ENCODE results near the gene ADAMTSL2. TPM values are rescaled to one million over a fixed set of nuclear protein-coding genes. Genes with fewer than 3 reads are reported as not detected.

ADAMTSL2 gene
- polyA plus RNA-seq, 1 donor (not counting 4 experiments of a cell fraction or from before 2014, with no cell fraction given), result not detected

- H4K20me1 ChIP-seq (ENCODE audit: control insufficient read depth, extremely low read depth, insufficient read depth, low read length), result no peaks in the 10 kb centered on the region
- no peak overlapping the region for H3K4me2 ChIP-seq (ENCODE audit: control insufficient read depth, extremely low read depth, insufficient read depth, low read depth, low read length)
- FAIRE-seq, result no peak
- no peak overlapping the region for H3K27ac ChIP-seq (ENCODE audit: control insufficient read depth, insufficient read depth, low read length)
- dilution Hi-C loops (cut with MboI; ENCODE audit: extremely low pct_ligation_motif_present, low sequenced_read_pairs), result no loop called here
- H3K9me3 ChIP-seq (ENCODE audit: control insufficient read depth, low read depth, low read length), result no peaks in the 10 kb centered on the region
- no peaks in the 10 kb centered on the region for H3K4me1 ChIP-seq (ENCODE audit: control insufficient read depth, extremely low read depth, insufficient read depth, low read length)
- no peaks in the 10 kb centered on the region for H3K9me1 ChIP-seq (ENCODE audit: control insufficient read depth, extremely low read depth, insufficient read depth, low read length)
- no peak overlapping the region for H3K9ac ChIP-seq (ENCODE audit: control insufficient read depth, extremely low read depth, insufficient read depth, low read length)
- no peak overlapping the region for H2AFZ ChIP-seq (ENCODE audit: control insufficient read depth, low read length)
- no peak for DNase-seq (ENCODE audit: low read depth, low spot score)
- no peaks in the 10 kb centered on the region for H3K79me2 ChIP-seq (ENCODE audit: control insufficient read depth, insufficient read depth, low read length)
- TF ChIP-seq EZH2 (IDR thresholded peaks at IDR 0.05; ENCODE audit: low read length) (peak; percentile 17), CTCF (optimal IDR thresholded peaks at IDR 0.05 in 1 of 3, IDR thresholded peaks at IDR 0.05 in 1 of 3, conservative IDR thresholded peaks at IDR 0.05 in 1 of 3; ENCODE audit: extremely low read depth in 1 of 3, insufficient read depth in 2 of 3, low read length in 3 of 3) (no peak)
- peaks cover 71% of the 10 kb centered on the region for H3K27me3 ChIP-seq (ENCODE audit: control insufficient read depth, extremely low read depth, insufficient read depth, low read length)
- H3K36me3 ChIP-seq (ENCODE audit: control insufficient read depth in 2 of 2, extremely low read depth in 1 of 2, insufficient read depth in 2 of 2, low read length in 2 of 2), result no peaks in the 10 kb centered on the region
- H3K4me3 ChIP-seq (ENCODE audit: control insufficient read depth in 2 of 3, extremely low read depth in 1 of 3, insufficient read depth in 2 of 3, low read depth in 1 of 3, low read length in 3 of 3), result no peak overlapping the region
Observed at GRCh38 chr9:133528876-133529241, 5.6 kb upstream of the ADAMTSL2 start.

- no peaks in the 10 kb centered on the region for H3K36me3 ChIP-seq (ENCODE audit: control insufficient read depth in 2 of 2, extremely low read depth in 1 of 2, insufficient read depth in 2 of 2, low read length in 2 of 2)
- DNase-seq (ENCODE audit: low read depth, low spot score) (no peak), FAIRE-seq (no peak)
- H3K4me3 ChIP-seq (ENCODE audit: control insufficient read depth in 2 of 3, extremely low read depth in 1 of 3, insufficient read depth in 2 of 3, low read depth in 1 of 3, low read length in 3 of 3), result no peak overlapping the region
- TF ChIP-seq CTCF (optimal IDR thresholded peaks at IDR 0.05 in 1 of 3, IDR thresholded peaks at IDR 0.05 in 1 of 3, conservative IDR thresholded peaks at IDR 0.05 in 1 of 3; ENCODE audit: extremely low read depth in 1 of 3, insufficient read depth in 2 of 3, low read length in 3 of 3) (no peak), EZH2 (IDR thresholded peaks at IDR 0.05; ENCODE audit: low read length) (no peak)
- H3K9ac ChIP-seq (ENCODE audit: control insufficient read depth, extremely low read depth, insufficient read depth, low read length), result no peak overlapping the region
- no peak overlapping the region for H3K4me2 ChIP-seq (ENCODE audit: control insufficient read depth, extremely low read depth, insufficient read depth, low read depth, low read length)
- peaks cover 74% of the 10 kb centered on the region for H3K27me3 ChIP-seq (ENCODE audit: control insufficient read depth, extremely low read depth, insufficient read depth, low read length)
- dilution Hi-C loops (cut with MboI; ENCODE audit: extremely low pct_ligation_motif_present, low sequenced_read_pairs), result no loop called here
- no peaks in the 10 kb centered on the region for H3K9me3 ChIP-seq (ENCODE audit: control insufficient read depth, low read depth, low read length)
- no peak overlapping the region for H2AFZ ChIP-seq (ENCODE audit: control insufficient read depth, low read length)
- H3K9me1 ChIP-seq (ENCODE audit: control insufficient read depth, extremely low read depth, insufficient read depth, low read length), result no peaks in the 10 kb centered on the region
- H3K4me1 ChIP-seq (ENCODE audit: control insufficient read depth, extremely low read depth, insufficient read depth, low read length), result no peaks in the 10 kb centered on the region
- H3K27ac ChIP-seq (ENCODE audit: control insufficient read depth, insufficient read depth, low read length), result no peak overlapping the region
- H3K79me2 ChIP-seq (ENCODE audit: control insufficient read depth, insufficient read depth, low read length), result no peaks in the 10 kb centered on the region
- no peaks in the 10 kb centered on the region for H4K20me1 ChIP-seq (ENCODE audit: control insufficient read depth, extremely low read depth, insufficient read depth, low read length)
Observed at GRCh38 chr9:133529457-133529856, 5.0 kb upstream of the ADAMTSL2 start.
